Panc1 (cell line): ENCODE measurements around the gene ADORA2B.

Experiments
- POLR2AphosphoS5 ChIP-seq: IDR thresholded peaks from 2 replicates; pipeline ENCODE4 v1.6.1; 2012; ENCODE audit warnings: mild to moderate bottlenecking, low read depth, low read length, moderate library complexity
- TF ChIP-seq, protein P1 (sequence below): fragments of 450-650 bp; IDR thresholded peaks from 2 replicates; pipeline ENCODE4 v1.5.1; 2017; ENCODE audit warnings: mild to moderate bottlenecking
- TF ChIP-seq, protein P2 (sequence below), 2 experiments: IDR thresholded peaks; 2 replicates each; pipeline ENCODE4 v1.6.1; 2011 to 2012; ENCODE audit warnings: low read depth in 2 of 2, control low read depth in 1 of 2, low read length in 1 of 2, mild to moderate bottlenecking in 1 of 2, moderate library complexity in 1 of 2; ENCODE audit not compliant: insufficient read depth in 1 of 2

DNA sequence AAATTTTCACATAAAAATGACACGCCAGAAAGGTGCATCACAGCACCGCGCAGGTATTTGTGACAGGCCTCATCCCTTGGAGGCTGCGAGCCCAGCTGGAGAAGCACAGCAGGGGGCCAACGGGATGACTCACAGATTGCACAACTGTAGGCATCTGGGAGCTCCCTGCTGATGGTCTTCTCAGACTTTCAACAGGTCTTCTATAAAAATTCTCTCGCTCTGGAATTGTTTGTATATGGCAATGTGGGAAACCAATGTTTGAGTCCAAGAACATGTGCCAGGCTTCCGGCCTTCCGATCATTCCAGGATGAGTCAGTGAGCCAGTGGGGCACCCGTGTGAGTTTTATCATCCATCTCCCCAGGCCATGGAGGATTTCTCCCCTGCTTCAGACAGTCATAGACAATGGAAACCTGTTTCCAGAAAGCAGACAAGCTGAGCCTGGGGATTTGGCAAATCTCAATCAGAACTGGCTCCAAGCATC is 24.1 kb upstream of the ADORA2B start:
- TF ChIP-seq, protein P1, sequence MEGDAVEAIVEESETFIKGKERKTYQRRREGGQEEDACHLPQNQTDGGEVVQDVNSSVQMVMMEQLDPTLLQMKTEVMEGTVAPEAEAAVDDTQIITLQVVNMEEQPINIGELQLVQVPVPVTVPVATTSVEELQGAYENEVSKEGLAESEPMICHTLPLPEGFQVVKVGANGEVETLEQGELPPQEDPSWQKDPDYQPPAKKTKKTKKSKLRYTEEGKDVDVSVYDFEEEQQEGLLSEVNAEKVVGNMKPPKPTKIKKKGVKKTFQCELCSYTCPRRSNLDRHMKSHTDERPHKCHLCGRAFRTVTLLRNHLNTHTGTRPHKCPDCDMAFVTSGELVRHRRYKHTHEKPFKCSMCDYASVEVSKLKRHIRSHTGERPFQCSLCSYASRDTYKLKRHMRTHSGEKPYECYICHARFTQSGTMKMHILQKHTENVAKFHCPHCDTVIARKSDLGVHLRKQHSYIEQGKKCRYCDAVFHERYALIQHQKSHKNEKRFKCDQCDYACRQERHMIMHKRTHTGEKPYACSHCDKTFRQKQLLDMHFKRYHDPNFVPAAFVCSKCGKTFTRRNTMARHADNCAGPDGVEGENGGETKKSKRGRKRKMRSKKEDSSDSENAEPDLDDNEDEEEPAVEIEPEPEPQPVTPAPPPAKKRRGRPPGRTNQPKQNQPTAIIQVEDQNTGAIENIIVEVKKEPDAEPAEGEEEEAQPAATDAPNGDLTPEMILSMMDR: no peak
- TF ChIP-seq, protein P2, sequence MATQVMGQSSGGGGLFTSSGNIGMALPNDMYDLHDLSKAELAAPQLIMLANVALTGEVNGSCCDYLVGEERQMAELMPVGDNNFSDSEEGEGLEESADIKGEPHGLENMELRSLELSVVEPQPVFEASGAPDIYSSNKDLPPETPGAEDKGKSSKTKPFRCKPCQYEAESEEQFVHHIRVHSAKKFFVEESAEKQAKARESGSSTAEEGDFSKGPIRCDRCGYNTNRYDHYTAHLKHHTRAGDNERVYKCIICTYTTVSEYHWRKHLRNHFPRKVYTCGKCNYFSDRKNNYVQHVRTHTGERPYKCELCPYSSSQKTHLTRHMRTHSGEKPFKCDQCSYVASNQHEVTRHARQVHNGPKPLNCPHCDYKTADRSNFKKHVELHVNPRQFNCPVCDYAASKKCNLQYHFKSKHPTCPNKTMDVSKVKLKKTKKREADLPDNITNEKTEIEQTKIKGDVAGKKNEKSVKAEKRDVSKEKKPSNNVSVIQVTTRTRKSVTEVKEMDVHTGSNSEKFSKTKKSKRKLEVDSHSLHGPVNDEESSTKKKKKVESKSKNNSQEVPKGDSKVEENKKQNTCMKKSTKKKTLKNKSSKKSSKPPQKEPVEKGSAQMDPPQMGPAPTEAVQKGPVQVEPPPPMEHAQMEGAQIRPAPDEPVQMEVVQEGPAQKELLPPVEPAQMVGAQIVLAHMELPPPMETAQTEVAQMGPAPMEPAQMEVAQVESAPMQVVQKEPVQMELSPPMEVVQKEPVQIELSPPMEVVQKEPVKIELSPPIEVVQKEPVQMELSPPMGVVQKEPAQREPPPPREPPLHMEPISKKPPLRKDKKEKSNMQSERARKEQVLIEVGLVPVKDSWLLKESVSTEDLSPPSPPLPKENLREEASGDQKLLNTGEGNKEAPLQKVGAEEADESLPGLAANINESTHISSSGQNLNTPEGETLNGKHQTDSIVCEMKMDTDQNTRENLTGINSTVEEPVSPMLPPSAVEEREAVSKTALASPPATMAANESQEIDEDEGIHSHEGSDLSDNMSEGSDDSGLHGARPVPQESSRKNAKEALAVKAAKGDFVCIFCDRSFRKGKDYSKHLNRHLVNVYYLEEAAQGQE (IDR thresholded peaks at IDR 0.05; ENCODE audit: insufficient read depth in 1 of 2, low read depth in 2 of 2, low read length in 1 of 2): no peak
- peak; percentile 53; the same call in 1 of the 2 replicates for TF ChIP-seq POLR2AphosphoS5
